Stimulated activated naive CD8-positive, alpha-beta T cell treated with anti-CD3 and anti-CD28 coated beads, Interleukin-15, amount 100 ng/mL, for 72 hours (primary cell): ENCODE results near the gene DPP6.
"Not testable (repeated sequence)": the region's sequence is repeated elsewhere in the genome, so short reads cannot be mapped to it uniquely, and the experiment has no call there.

Experiments used
- ATAC-seq: fragments of 150-1000 bp; cut with Tn5 transposase; 2 replicates; pipeline ENCODE4 v1.10.0; 2021; ENCODE audit warnings: mild to moderate bottlenecking, moderate library complexity
- DNase-seq, 2 donors: peaks; one replicate each; pipeline ENCODE4 v3.0.0; 2021 to 2022
- H3K27ac Mint-ChIP-seq, 2 donors: one replicate each; pipeline ENCODE4 v1.8.0; 2022; ENCODE audit warnings: mild to moderate bottlenecking in 2 of 2, mixed read lengths in 2 of 2, moderate library complexity in 2 of 2
- H3K27me3 Mint-ChIP-seq: one replicate; pipeline ENCODE4 v1.8.0; 2022; ENCODE audit warnings: mixed read lengths
- H3K4me1 Mint-ChIP-seq: one replicate; pipeline ENCODE4 v1.8.0; 2022; ENCODE audit warnings: mild to moderate bottlenecking, mixed read lengths
- H3K4me3 Mint-ChIP-seq, 2 donors: one replicate each; pipeline ENCODE4 v1.8.0; 2022; ENCODE audit warnings: mild to moderate bottlenecking in 2 of 2, mixed read lengths in 2 of 2, moderate library complexity in 1 of 2
- H3K9me3 Mint-ChIP-seq, 2 donors: one replicate each; pipeline ENCODE4 v1.8.0; 2022; ENCODE audit warnings: mixed read lengths in 2 of 2

DPP6 gene

DNA sequence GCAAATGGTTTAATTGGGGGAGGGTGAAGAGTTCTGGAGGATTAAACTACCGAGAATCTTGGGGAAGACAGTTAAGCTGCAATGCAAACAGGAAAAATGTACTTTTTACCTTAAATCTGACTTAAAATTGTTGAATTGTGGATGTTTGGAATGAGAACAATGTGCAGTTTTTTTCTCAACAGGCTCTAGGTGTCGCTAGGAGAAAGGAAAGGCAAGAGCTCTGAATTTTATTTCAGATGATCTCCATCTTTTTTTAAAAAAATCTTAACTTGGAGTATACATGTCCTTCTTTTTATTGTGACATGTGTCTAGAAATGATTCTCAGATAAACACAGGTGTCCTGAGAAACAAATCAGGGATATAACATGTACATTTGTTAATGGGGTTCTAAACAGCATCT lies 2.5 kb downstream of the DPP6 start:
- not testable (repeated sequence) for DNase-seq, H3K27ac Mint-ChIP-seq, ATAC-seq, H3K9me3 Mint-ChIP-seq, H3K4me1 Mint-ChIP-seq, H3K4me3 Mint-ChIP-seq
- peaks cover 14% of the 10 kb centered on the region for H3K27me3 Mint-ChIP-seq

DNA sequence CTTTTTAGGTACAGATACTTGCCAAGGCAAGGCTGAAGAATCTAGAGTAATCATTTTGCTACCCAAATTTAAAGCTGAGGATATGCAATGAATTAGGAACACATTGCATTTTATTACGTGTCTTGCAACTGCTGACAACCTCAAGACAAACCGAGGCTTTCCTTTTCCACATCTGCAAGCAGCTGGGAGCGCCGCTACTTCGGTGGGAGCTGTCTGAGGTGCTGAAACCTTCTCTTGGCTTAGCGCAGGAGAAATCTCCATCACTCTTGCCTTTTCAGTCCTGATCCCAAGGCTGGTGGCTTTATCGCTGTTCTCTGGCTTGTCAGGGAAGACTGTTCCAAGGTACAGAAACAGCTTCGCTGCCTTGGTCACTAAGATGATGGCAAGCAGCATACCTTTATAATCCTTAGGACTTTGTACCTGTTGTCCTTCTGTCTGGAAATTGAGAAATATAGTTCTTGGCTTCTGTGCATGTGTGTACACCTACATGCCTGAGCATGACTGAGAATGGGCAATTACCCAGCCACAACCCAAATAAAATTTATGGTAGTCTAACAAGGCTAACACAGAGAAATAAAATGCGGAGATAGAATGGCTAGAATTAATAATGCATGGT lies 3.4 kb downstream of the DPP6 start:
- not testable (repeated sequence) for H3K4me3 Mint-ChIP-seq, DNase-seq, H3K27ac Mint-ChIP-seq, ATAC-seq, H3K4me1 Mint-ChIP-seq, H3K9me3 Mint-ChIP-seq
- H3K27me3 Mint-ChIP-seq, result peaks cover 14% of the 10 kb centered on the region

DNA sequence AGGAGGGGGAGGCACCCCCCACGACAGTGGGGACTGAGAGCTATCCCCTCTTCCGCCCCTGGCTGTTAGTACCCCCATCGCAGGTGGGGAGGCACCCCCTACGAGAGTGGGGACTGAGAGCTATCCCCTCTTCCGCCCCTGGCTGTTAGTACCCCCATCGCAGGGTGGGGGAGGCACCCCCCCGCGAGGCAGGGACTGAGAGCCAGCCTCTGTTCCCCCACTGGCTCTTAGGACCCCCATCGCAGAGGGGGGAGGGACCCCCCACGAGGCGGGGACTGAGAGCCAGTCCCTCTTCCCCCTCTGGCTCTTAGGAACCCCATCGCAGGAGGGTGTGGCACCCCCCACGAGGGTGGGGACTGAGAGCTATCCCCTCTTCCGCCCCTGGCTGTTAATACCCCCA lies 6.6 kb downstream of the DPP6 start:
- H3K4me3 Mint-ChIP-seq, H3K27ac Mint-ChIP-seq, ATAC-seq, DNase-seq, H3K9me3 Mint-ChIP-seq, H3K27me3 Mint-ChIP-seq, H3K4me1 Mint-ChIP-seq: not testable (repeated sequence)

DNA sequence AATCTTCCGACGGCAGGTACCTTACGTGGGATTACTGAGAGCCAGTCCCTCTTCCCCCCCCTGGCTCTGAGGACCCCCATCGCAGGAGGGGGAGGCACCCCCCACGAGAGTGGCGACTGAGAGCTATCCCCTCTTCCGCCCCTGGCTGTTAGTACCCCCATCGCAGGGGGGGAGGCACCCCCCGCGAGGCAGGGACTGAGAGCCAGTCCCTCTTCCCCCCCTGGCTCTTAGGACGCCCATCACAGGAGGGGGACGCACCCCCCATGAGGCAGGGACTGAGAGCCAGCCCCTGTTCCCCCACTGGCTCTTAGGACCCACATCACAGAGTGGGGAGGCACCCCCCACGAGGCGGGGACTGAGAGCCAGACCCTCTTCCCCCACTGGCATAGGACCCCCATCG lies 8.4 kb downstream of the DPP6 start:
- H3K4me1 Mint-ChIP-seq, H3K27ac Mint-ChIP-seq, H3K4me3 Mint-ChIP-seq, H3K9me3 Mint-ChIP-seq, H3K27me3 Mint-ChIP-seq, ATAC-seq, DNase-seq: not testable (repeated sequence)

- H3K27ac Mint-ChIP-seq, H3K9me3 Mint-ChIP-seq, H3K4me3 Mint-ChIP-seq, DNase-seq, H3K4me1 Mint-ChIP-seq, ATAC-seq: not testable (repeated sequence)
- peaks cover 11% of the 10 kb centered on the region for H3K27me3 Mint-ChIP-seq
Observed at GRCh38 chr7:154071833-154072232, 19.6 kb downstream of the DPP6 start.

GRCh38 chr7:154072395-154073181 lies 20.4 kb downstream of the DPP6 start:
- DNase-seq, ATAC-seq, H3K4me1 Mint-ChIP-seq, H3K4me3 Mint-ChIP-seq, H3K27ac Mint-ChIP-seq, H3K9me3 Mint-ChIP-seq: not testable (repeated sequence)
- H3K27me3 Mint-ChIP-seq, result peaks cover 11% of the 10 kb centered on the region

- H3K4me1 Mint-ChIP-seq, DNase-seq, ATAC-seq, H3K27ac Mint-ChIP-seq, H3K9me3 Mint-ChIP-seq, H3K27me3 Mint-ChIP-seq, H3K4me3 Mint-ChIP-seq: not testable (repeated sequence)
Observed at GRCh38 chr7:154078523-154078922, 26.3 kb downstream of the DPP6 start.

- H3K9me3 Mint-ChIP-seq, H3K4me3 Mint-ChIP-seq, ATAC-seq, H3K27me3 Mint-ChIP-seq, DNase-seq, H3K4me1 Mint-ChIP-seq, H3K27ac Mint-ChIP-seq: not testable (repeated sequence)
Observed at GRCh38 chr7:154080249-154080648, 28.1 kb downstream of the DPP6 start.

DNA sequence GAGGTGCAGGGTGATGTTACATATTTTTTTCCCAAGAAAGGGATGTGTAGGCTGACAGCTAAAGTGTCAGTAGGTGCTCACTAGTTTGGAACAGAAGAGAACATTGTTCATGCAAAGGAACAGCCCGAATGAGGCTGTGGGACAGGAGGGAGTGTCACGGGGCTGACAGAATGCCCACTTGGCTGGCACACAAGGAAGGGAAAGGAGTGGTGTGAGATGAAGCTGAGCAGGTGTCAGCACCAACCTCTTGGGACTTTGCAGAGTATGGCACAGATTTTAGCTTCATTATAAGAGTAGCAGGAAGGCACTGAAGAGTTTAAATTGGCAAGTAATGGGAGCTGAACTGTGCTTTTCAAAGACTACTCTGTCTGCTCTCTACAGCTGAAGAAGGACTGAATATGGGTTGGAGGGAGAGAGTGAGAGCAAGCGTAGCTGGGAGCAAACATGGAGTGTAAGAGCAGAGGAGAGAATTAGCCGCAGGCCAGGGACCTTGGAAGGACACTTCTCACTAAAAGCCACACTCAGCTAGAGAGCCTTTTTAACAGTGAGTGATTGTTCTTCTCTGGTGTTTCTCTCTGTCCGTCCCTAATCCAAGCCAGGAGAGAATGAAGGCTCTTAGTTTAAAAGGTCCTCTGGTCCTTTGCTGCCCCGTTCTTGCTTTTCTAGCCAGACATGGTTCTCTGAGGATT lies 35.0 kb downstream of the DPP6 start:
- peak overlapping the region in 1 of 2 donors; percentile 20 for H3K27ac Mint-ChIP-seq
- not testable (repeated sequence) for H3K4me3 Mint-ChIP-seq, H3K9me3 Mint-ChIP-seq, H3K4me1 Mint-ChIP-seq, DNase-seq, H3K27me3 Mint-ChIP-seq, ATAC-seq

DNA sequence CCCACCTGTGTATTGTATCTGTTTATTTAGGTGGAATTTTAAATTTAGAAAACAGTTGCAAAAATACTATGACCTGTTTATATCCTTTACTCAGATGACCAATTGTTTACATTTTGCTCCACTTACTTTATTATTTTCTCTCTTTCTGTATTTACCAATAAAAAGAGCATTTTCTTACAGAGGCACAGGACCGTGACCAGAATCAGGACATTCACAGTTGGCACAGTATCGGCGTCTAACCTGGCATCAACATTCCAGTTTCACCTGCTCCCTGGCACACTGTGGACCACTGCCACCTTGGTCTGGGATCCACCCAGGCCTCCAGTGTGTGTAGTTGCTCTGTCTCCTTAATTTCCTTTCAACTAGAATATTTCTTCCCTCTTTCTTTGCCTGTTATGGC lies 39.9 kb downstream of the DPP6 start:
- not testable (repeated sequence) for DNase-seq, H3K27ac Mint-ChIP-seq, H3K27me3 Mint-ChIP-seq, ATAC-seq, H3K4me1 Mint-ChIP-seq, H3K4me3 Mint-ChIP-seq, H3K9me3 Mint-ChIP-seq

- not testable (repeated sequence) for H3K4me3 Mint-ChIP-seq, H3K27ac Mint-ChIP-seq, DNase-seq, H3K4me1 Mint-ChIP-seq, H3K27me3 Mint-ChIP-seq, ATAC-seq, H3K9me3 Mint-ChIP-seq
Observed at GRCh38 chr7:154095201-154095600, 43.0 kb downstream of the DPP6 start.

GRCh38 chr7:154105063-154105462 lies 52.9 kb downstream of the DPP6 start:
- H3K4me1 Mint-ChIP-seq, result not testable (repeated sequence)

DNA sequence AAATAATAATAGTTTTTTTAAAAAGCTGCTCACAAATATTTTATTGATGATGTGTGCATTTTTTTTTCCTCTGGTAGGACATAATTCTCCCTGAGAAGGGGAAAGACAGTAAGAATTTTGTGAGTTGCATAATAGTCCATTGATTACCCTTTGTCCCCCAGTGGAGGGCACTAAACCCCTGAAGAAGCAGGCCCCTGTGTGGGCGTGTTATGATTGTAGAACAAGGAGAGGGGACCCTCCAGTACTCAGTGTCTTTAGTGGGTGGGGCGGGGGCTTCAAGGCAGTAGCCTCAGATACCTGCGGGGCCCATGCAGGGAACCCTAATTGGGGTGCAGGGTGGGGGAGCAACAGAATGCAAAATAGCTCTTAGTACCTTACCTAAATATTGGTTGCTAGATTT lies 57.4 kb downstream of the DPP6 start:
- H3K9me3 Mint-ChIP-seq, H3K27me3 Mint-ChIP-seq, H3K4me3 Mint-ChIP-seq, H3K27ac Mint-ChIP-seq, DNase-seq, H3K4me1 Mint-ChIP-seq, ATAC-seq: not testable (repeated sequence)

More at GRCh38 chr7:154105063-154105462, 52.9 kb downstream of the DPP6 start:
- H3K9me3 Mint-ChIP-seq, DNase-seq, H3K4me3 Mint-ChIP-seq, H3K27ac Mint-ChIP-seq, H3K27me3 Mint-ChIP-seq, ATAC-seq: not testable (repeated sequence)

GRCh38 chr7:154113732-154114351 lies 61.6 kb downstream of the DPP6 start:
- not testable (repeated sequence) for H3K4me3 Mint-ChIP-seq, DNase-seq, ATAC-seq, H3K27me3 Mint-ChIP-seq, H3K27ac Mint-ChIP-seq, H3K4me1 Mint-ChIP-seq, H3K9me3 Mint-ChIP-seq

DNA sequence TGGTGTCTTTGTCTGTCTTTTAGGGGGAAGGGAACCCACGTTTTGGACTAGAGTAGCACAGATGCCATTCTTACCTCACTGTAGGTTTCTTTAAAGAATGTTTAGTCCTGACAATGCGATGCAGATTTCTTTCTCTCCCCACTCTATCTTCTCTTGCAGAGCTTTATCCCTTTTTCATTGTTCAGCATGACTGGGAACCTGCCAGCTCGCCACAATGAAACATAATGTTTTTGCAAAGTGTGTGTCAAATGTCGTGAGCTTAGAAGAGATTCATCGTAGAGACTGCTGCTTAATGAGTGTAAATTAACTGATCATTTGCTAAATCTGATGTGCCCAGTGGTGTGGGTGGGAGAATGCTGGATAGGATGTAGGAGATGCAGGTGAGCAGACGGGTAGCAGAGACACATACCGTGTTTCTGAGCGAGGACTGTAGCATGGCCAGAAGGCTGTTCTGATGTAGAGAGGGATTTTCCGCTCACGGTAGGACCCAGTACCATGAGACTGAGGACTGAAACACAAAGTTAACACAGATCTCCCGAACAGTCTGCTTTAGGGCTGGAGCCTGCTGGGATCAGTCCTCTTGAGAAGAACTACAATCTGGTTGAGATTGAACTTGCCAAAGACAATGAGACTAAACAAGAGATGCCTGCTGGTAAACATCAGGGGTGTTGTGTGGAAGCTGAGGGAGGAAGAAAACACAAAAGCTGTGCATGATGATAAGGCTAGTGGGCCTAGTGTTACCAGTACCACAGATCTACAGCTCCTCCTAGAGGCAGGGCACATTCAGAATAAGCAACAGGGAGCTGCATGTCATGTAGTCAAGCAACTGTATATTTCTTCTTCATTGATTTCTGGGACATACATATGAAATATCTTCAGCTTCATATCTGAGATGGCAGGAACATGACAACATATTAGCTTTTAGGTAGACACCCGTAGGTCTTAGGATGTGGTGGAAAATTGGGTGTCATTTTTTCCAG lies 65.5 kb downstream of the DPP6 start:
- not testable (repeated sequence) for H3K9me3 Mint-ChIP-seq, DNase-seq, H3K4me1 Mint-ChIP-seq, H3K4me3 Mint-ChIP-seq, H3K27ac Mint-ChIP-seq, H3K27me3 Mint-ChIP-seq, ATAC-seq
